Keratinocyte (primary cell): ENCODE results near the gene TUBA1A. TPM values are rescaled to one million over a fixed set of nuclear protein-coding genes. Genes with fewer than 3 reads are reported as not detected.
"Not testable (repeated sequence)": the region's sequence is repeated elsewhere in the genome, so short reads cannot be mapped to it uniquely, and the experiment has no call there.

Source experiments
- DNase-seq: peaks from one replicate; pipeline ENCODE4 v3.0.0-alpha.2; 2011; ENCODE audit warnings: low read depth, missing footprints, low spot score
- FAIRE-seq: peaks from 2 replicates; lab custom pipeline; 2011; peaks lifted over from hg19 to GRCh38; lab: Jason Lieb, UNC
- H2AFZ ChIP-seq: 2 replicates; pipeline ENCODE4 v1.6.0; 2012; ENCODE audit warnings: low read length, control low read depth, inconsistent platforms; ENCODE audit not compliant: control insufficient read depth
- H3K27ac ChIP-seq: 2 replicates; pipeline ENCODE4 v1.5.1; 2011; ENCODE audit warnings: low read length; ENCODE audit not compliant: control insufficient read depth, insufficient read depth
- H3K27me3 ChIP-seq: 3 replicates; pipeline ENCODE4 v1.6.0; 2011; ENCODE audit warnings: low read length; ENCODE audit not compliant: control insufficient read depth, insufficient read depth; ENCODE audit errors: extremely low read depth
- H3K36me3 ChIP-seq, 2 experiments: 2 replicates in 1 of 2; 3 replicates in 1 of 2; pipeline ENCODE4 v1.5.1; 2011; ENCODE audit warnings: low read length in 2 of 2, mild to moderate bottlenecking in 1 of 2; ENCODE audit not compliant: control insufficient read depth in 2 of 2, insufficient read depth in 2 of 2; ENCODE audit errors: extremely low read depth in 1 of 2
- H3K4me1 ChIP-seq: 3 replicates; pipeline ENCODE4 v1.5.1; 2011; ENCODE audit warnings: low read length; ENCODE audit not compliant: control insufficient read depth, insufficient read depth; ENCODE audit errors: extremely low read depth
- H3K4me2 ChIP-seq: 3 replicates; pipeline ENCODE4 v1.6.0; 2011; ENCODE audit warnings: low read depth, low read length; ENCODE audit not compliant: control insufficient read depth, insufficient read depth; ENCODE audit errors: extremely low read depth
- H3K4me3 ChIP-seq, 3 experiments: fragments of 200-600 bp in 1 of 3; sonication (generic) in 1 of 3; 2 replicates in 2 of 3; 3 replicates in 1 of 3; pipeline ENCODE4 v1.5.1; 2011 to 2016; ENCODE audit warnings: low read length in 3 of 3, mild to moderate bottlenecking in 3 of 3, control low read depth in 2 of 3, inconsistent platforms in 1 of 3, low read depth in 1 of 3, mixed read lengths in 1 of 3, mixed run types in 1 of 3, moderate library complexity in 1 of 3; ENCODE audit not compliant: control insufficient read depth in 2 of 3, insufficient read depth in 2 of 3; ENCODE audit errors: extremely low read depth in 1 of 3
- H3K79me2 ChIP-seq: 2 replicates; pipeline ENCODE4 v1.6.0; 2012; ENCODE audit warnings: low read length; ENCODE audit not compliant: control insufficient read depth, insufficient read depth
- H3K9ac ChIP-seq: 3 replicates; pipeline ENCODE4 v1.6.0; 2011; ENCODE audit warnings: low read length; ENCODE audit not compliant: control insufficient read depth, insufficient read depth; ENCODE audit errors: extremely low read depth
- H3K9me1 ChIP-seq: 3 replicates; pipeline ENCODE4 v1.6.0; 2011; ENCODE audit warnings: low read length; ENCODE audit not compliant: control insufficient read depth, insufficient read depth; ENCODE audit errors: extremely low read depth
- H3K9me3 ChIP-seq: 2 replicates; pipeline ENCODE4 v1.5.1; 2012; ENCODE audit warnings: low read depth, low read length; ENCODE audit not compliant: control insufficient read depth
- H4K20me1 ChIP-seq: 3 replicates; pipeline ENCODE4 v1.6.0; 2011; ENCODE audit warnings: low read length; ENCODE audit not compliant: control insufficient read depth, insufficient read depth; ENCODE audit errors: extremely low read depth
- EZH2 ChIP-seq: IDR thresholded peaks from one replicate; pipeline ENCODE4 v1.6.1; 2012; ENCODE audit warnings: inconsistent platforms, mild to moderate bottlenecking, low read length, moderate library complexity
- dilution Hi-C: fragments of 300-500 bp; cut with MboI; formaldehyde crosslinking; loops from one replicate; pipeline ENCODE4 v1.7.0; 2020; ENCODE audit warnings: low sequenced_read_pairs; ENCODE audit not compliant: extremely low pct_ligation_motif_present
- polyA plus RNA-seq, 5 experiments: library from polyadenylated mRNA; depleted of rRNA in 3 of 5; stranded (reverse) in 3 of 5; stranded (forward) in 1 of 5; unstranded in 1 of 5; fragments of >200 nt; gene quantifications; 1 replicate in 1 of 5; 2 replicates in 3 of 5; 3 replicates in 1 of 5; pipeline versions ENCODE4 v1.2.1 to v1.2.3, GENCODE V29; 2011 to 2012; ENCODE audit warnings: missing spikeins in 2 of 5, low read depth in 1 of 5, low replicate concordance in 1 of 5
- TF ChIP-seq, protein P1 (sequence below), 3 experiments: IDR thresholded peaks in 1 of 3; conservative IDR thresholded peaks in 1 of 3; optimal IDR thresholded peaks in 1 of 3; 2 replicates in 2 of 3; 3 replicates in 1 of 3; pipeline versions ENCODE3 to v1.5.1; 2011; ENCODE audit warnings: low read length in 3 of 3, mild to moderate bottlenecking in 3 of 3, moderate library complexity in 2 of 3, control low read depth in 1 of 3, inconsistent platforms in 1 of 3; ENCODE audit not compliant: insufficient read depth in 2 of 3; ENCODE audit errors: extremely low read depth in 1 of 3

TUBA1A gene
- polyA plus RNA-seq, 1 donor (not counting 4 experiments of a cell fraction or from before 2014, with no cell fraction given) = 288 TPM

- Histone ChIP-seq H3K9ac (no peak overlapping the region), H3K27ac (no peak overlapping the region), H3K4me1 (no peaks in the 10 kb centered on the region), H3K36me3 (no peaks in the 10 kb centered on the region), H3K9me1 (no peaks in the 10 kb centered on the region), H3K4me2 (no peak overlapping the region), H3K79me2 (no peaks in the 10 kb centered on the region), H3K4me3 (no peak overlapping the region), H3K27me3 (no peaks in the 10 kb centered on the region), H2AFZ (no peak overlapping the region), H4K20me1 (no peaks in the 10 kb centered on the region), H3K9me3 (no peaks in the 10 kb centered on the region)
- FAIRE-seq (no peak), DNase-seq (no peak)
- TF ChIP-seq EZH2 = no peak
- TF ChIP-seq, protein P1, sequence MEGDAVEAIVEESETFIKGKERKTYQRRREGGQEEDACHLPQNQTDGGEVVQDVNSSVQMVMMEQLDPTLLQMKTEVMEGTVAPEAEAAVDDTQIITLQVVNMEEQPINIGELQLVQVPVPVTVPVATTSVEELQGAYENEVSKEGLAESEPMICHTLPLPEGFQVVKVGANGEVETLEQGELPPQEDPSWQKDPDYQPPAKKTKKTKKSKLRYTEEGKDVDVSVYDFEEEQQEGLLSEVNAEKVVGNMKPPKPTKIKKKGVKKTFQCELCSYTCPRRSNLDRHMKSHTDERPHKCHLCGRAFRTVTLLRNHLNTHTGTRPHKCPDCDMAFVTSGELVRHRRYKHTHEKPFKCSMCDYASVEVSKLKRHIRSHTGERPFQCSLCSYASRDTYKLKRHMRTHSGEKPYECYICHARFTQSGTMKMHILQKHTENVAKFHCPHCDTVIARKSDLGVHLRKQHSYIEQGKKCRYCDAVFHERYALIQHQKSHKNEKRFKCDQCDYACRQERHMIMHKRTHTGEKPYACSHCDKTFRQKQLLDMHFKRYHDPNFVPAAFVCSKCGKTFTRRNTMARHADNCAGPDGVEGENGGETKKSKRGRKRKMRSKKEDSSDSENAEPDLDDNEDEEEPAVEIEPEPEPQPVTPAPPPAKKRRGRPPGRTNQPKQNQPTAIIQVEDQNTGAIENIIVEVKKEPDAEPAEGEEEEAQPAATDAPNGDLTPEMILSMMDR (optimal IDR thresholded peaks at IDR 0.05 in 1 of 3, IDR thresholded peaks at IDR 0.05 in 1 of 3, conservative IDR thresholded peaks at IDR 0.05 in 1 of 3; ENCODE audit: extremely low read depth in 1 of 3, insufficient read depth in 2 of 3, low read length in 3 of 3) = no peak
- dilution Hi-C loops = no loop called here
Observed at GRCh38 chr12:49138587-49138986, 50.3 kb downstream of the TUBA1A start.

GRCh38 chr12:49137476-49137875 lies 51.4 kb downstream of the TUBA1A start:
- no peaks in the 10 kb centered on the region for H3K9me1 ChIP-seq
- H3K79me2 ChIP-seq = no peaks in the 10 kb centered on the region
- no peaks in the 10 kb centered on the region for H3K27me3 ChIP-seq
- DNase-seq (no peak), FAIRE-seq (no peak)
- no peak overlapping the region for H3K27ac ChIP-seq
- H3K4me2 ChIP-seq = no peak overlapping the region
- H4K20me1 ChIP-seq = no peaks in the 10 kb centered on the region
- dilution Hi-C loops = no loop called here
- no peaks in the 10 kb centered on the region for H3K9me3 ChIP-seq
- no peak overlapping the region for H3K9ac ChIP-seq
- TF ChIP-seq EZH2 = no peak
- TF ChIP-seq, protein P1 (optimal IDR thresholded peaks at IDR 0.05 in 1 of 3, IDR thresholded peaks at IDR 0.05 in 1 of 3, conservative IDR thresholded peaks at IDR 0.05 in 1 of 3; ENCODE audit: extremely low read depth in 1 of 3, insufficient read depth in 2 of 3, low read length in 3 of 3) = no peak
- H3K4me1 ChIP-seq = peaks cover 5% of the 10 kb centered on the region
- no peaks in the 10 kb centered on the region for H3K36me3 ChIP-seq
- H3K4me3 ChIP-seq = no peak overlapping the region
- no peak overlapping the region for H2AFZ ChIP-seq

GRCh38 chr12:49136997-49137396 lies 51.9 kb downstream of the TUBA1A start:
- H3K79me2 ChIP-seq, H3K9ac ChIP-seq, H3K4me1 ChIP-seq, dilution Hi-C loops, DNase-seq, H3K27me3 ChIP-seq, H3K4me3 ChIP-seq, H3K27ac ChIP-seq, H3K9me1 ChIP-seq, H3K9me3 ChIP-seq, H4K20me1 ChIP-seq, FAIRE-seq, H3K4me2 ChIP-seq, H3K36me3 ChIP-seq, H2AFZ ChIP-seq: not testable (repeated sequence)
